UCSD-AML1 (cell line): ENCODE measurements around the gene PDE8A.

Experiments used
- DNase-seq: peaks from one replicate; lab custom pipeline; 2025; ENCODE audit not compliant: unreplicated experiment; lab: John Stamatoyannopoulos, UW

Gene PDE8A

GRCh38 chr15:85118173-85118572, 136.5 kb downstream of the PDE8A start:
- DNase-seq: no peak

GRCh38 chr15:85118581-85118980, 136.9 kb downstream of the PDE8A start:
- no peak for DNase-seq

- no peak for DNase-seq
Measured at GRCh38 chr15:85120351-85121113, 138.9 kb downstream of the PDE8A start.

DNA sequence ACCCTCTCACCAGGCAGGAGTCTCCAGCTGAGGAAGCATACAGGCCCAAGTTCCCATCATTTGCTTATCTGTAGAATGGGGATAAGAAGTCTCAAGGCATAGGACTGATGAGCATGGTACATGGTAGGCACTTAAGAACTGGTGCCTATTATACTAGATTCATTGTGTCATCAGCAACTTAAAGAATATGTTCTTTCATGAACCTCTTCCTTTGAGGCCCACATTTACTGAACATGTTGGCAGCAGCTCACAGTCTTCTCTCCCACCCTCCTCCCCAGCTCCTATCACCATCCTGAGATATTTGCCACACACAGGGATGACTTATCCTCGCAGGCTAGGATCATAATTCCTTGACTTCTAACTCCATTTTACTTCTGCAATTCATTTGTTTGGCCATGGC, 142.5 kb downstream of the PDE8A start:
- no peak for DNase-seq

DNA sequence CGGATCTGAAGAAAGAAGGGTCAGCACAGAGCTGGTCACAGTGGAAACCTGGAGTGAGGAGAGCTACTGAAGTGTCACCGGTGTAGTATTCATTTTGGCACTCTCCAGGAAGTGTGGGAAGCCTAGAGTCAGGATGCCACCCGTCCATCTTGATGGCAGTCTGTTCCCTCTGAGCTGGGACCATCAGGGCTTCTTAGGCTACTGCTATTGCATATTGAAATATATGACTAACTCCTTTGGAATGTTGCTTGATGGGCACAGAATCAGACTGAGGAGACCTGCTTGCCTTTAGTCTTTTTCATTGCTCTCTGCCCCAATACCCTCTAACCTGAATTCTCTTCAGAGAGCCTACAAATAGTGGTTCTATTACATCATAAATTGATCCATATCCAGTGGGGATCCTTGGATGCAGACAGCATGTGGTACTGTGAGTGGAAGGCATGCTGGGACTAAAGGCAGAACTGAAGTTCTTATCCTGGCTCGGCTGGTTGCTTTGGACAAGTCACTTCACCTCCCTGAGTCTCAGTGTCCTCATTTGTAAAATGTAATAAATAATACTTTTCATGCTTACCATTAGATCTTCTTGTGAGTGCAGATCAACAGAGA, 143.5 kb downstream of the PDE8A start:
- no peak for DNase-seq

- no peak for DNase-seq
Measured at GRCh38 chr15:85128621-85129020, 147.0 kb downstream of the PDE8A start.

GRCh38 chr15:85129881-85130280, 148.2 kb downstream of the PDE8A start:
- DNase-seq: no peak

DNA sequence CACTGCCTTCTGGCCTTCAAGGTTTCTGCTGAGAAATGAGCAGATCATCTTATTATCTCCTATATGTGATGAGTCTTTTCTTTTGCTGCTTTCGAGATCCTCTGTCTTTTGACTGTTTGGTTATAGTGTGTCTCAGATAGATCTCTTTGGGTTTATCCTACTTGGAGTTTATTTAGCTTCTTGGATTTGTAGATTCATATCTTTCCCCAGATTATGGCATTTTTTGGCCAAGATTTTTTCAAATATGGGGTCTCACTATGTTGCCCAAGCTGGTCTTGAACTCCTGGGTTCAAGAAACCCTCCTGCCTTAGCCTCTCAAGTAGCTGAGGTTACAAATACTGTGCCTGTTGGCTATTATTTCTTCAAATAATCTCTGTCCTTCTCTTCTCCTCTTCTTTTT, 150.3 kb downstream of the PDE8A start:
- DNase-seq: no peak

- no peak for DNase-seq
Measured at GRCh38 chr15:85133709-85134108, 152.1 kb downstream of the PDE8A start.

GRCh38 chr15:85137489-85138168, 156.0 kb downstream of the PDE8A start:
- no peak for DNase-seq

- no peak for DNase-seq
Measured at GRCh38 chr15:85139391-85139790, 157.7 kb downstream of the PDE8A start.

DNA sequence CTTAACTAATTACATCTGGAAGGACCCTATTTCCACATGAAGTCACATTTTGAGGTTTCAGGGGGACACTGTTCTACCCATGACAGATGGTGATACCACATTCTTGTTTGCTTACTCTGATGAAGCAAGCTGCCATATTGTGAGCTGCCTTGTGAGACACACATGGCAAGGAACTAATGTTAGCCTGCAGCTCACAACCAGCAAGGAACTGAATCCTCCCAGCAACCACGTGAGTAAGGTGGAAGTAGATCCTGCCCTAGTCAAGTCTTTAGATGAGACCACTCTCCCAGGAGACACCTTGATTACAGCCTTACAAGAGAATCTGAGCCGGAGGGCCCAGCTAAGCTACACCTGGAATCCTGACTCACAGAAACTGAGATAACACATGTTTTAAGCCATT, 160.1 kb downstream of the PDE8A start:
- no peak for DNase-seq

DNA sequence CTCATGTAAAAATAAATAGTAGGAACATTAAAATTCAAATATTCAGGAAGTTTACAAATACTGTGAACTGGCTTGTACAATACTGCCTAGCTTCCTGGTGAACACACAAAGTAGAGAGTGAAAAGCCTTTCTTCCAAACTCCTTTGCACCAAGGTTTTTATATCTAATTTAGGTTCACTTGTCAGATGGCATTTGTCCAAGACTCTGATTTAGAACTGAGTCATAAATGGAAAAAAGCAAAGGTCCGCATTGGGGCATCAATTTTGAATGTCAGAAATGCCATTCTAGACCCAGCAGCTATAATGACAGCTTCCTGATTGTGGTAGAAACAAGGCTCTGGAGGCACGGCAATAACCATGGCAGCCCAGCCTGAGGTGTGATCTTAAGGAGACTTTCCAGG, 160.7 kb downstream of the PDE8A start:
- no peak for DNase-seq

- DNase-seq: no peak
Measured at GRCh38 chr15:85149465-85150129, 167.9 kb downstream of the PDE8A start.

GRCh38 chr15:85150130-85150480, 168.4 kb downstream of the PDE8A start:
- DNase-seq: no peak

GRCh38 chr15:85151145-85151544, 169.5 kb downstream of the PDE8A start:
- no peak for DNase-seq

DNA sequence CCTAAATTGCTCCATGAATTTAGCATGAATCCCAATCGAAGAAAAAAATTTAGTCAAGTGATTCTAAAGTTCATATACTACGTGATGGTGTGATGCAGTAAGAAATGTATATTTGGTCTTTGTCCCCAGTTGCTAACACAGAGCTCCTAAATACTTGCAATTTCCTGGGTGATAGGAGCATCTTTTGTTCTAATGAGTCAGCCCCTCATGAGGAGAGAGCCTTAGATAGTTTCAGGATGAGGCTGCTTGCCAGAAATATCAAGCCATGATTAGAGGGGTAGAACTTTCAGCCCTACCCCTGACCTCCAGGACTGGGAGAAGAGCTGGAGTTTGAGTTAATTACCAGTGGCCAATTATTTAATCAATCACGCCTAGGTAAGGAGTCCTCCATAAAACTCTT, 170.2 kb downstream of the PDE8A start:
- DNase-seq: no peak

DNA sequence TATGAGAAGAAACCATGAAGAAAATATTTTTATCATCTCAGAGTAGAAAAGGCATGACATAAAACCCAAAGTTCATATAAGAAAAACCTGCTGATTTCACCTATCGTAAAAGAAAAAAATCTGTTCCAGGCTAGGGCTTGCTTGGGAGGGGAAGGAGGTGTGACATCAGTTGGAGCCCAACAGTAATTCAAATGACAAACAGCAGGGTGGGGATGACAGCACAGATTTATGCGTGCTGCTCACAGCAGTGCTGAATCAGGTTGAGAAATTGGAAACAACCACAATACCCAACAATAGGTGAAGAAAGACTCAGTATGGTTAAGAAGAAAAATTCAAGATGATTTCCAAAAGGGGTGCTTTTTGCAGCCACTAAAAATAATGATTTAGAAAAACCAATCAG, 172.4 kb downstream of the PDE8A start:
- DNase-seq: no peak

- DNase-seq: no peak
Measured at GRCh38 chr15:85155360-85155759, 173.7 kb downstream of the PDE8A start.

DNA sequence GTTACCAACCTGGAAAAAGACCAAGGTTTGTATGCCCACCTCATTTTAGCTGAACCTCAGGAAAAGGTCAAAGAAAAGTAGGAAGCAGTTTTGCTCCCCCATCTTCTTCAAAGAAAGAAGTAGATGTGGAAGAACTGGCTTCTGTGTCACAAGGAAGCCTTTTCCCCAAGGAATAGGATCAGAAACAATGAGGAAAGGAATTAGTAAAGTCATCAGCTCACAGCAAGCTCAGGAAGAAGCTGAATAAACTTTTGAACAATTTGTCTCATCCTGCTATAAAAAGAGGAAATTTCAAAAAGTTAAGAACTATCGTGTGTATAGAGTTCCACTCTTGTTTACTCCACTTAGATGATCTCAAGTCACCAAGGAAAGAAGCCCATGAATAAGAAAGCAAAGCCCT, 174.2 kb downstream of the PDE8A start:
- no peak for DNase-seq

- no peak for DNase-seq
Measured at GRCh38 chr15:85157344-85157743, 175.7 kb downstream of the PDE8A start.

GRCh38 chr15:85162237-85162636, 180.6 kb downstream of the PDE8A start:
- DNase-seq: no peak
